CD4-positive, CD25-positive, alpha-beta regulatory T cell (primary cell): Measurements from ENCODE around the gene SEMA3G. TPM values are rescaled to one million over a fixed set of nuclear protein-coding genes. Genes with fewer than 3 reads are reported as not detected.

ENCODE experiments used
- ATAC-seq, 2 donors: fragments of 150-1000 bp; cut with Tn5 transposase; one replicate each; pipeline ENCODE4 v1.10.0; 2021; ENCODE audit warnings: low read depth in 2 of 2, moderate number of reproducible peaks in 2 of 2, moderate library complexity in 1 of 2
- DNase-seq, 3 donors: peaks; one replicate each; pipeline versions ENCODE4 v3.0.0 to v3.0.0-alpha.2; 2012 to 2022; ENCODE audit warnings: mixed read lengths in 1 of 3
- H3K27ac ChIP-seq: one replicate; pipeline ENCODE4 v1.7.0; 2013; ENCODE audit warnings: mild to moderate bottlenecking, low read length; ENCODE audit not compliant: insufficient read depth, poor library complexity, severe bottlenecking
- H3K27me3 ChIP-seq: one replicate; pipeline ENCODE4 v1.7.0; 2013; ENCODE audit warnings: low read length; ENCODE audit not compliant: control insufficient read depth, insufficient read depth
- H3K36me3 ChIP-seq: one replicate; pipeline ENCODE4 v1.7.0; 2013; ENCODE audit warnings: mild to moderate bottlenecking, low read length, moderate library complexity; ENCODE audit not compliant: control insufficient read depth, insufficient read depth
- H3K4me1 ChIP-seq: 2 replicates; pipeline ENCODE4 v1.7.0; 2013; ENCODE audit warnings: mild to moderate bottlenecking, low read length; ENCODE audit not compliant: insufficient read depth, control insufficient read depth, poor library complexity, severe bottlenecking
- H3K4me3 ChIP-seq: one replicate; pipeline ENCODE4 v1.7.0; 2013; ENCODE audit warnings: low read depth, mild to moderate bottlenecking, low read length, moderate library complexity
- H3K9me3 ChIP-seq, 2 experiments: 1 replicate in 1 of 2; 2 replicates in 1 of 2; pipeline ENCODE4 v1.7.0; 2013; ENCODE audit warnings: low read length in 2 of 2, mild to moderate bottlenecking in 1 of 2, moderate library complexity in 1 of 2; ENCODE audit not compliant: control insufficient read depth in 2 of 2
- H3K27ac Mint-ChIP-seq, 3 donors: one replicate each; pipeline ENCODE4 v1.8.0; 2020 to 2022; ENCODE audit warnings: mild to moderate bottlenecking in 3 of 3, mixed read lengths in 3 of 3, moderate library complexity in 2 of 3
- H3K27me3 Mint-ChIP-seq: one replicate; pipeline ENCODE4 v1.8.0; 2022; ENCODE audit warnings: mild to moderate bottlenecking, mixed read lengths
- H3K36me3 Mint-ChIP-seq: one replicate; pipeline ENCODE4 v1.8.0; 2020; ENCODE audit warnings: mixed read lengths
- H3K4me1 Mint-ChIP-seq, 4 donors: one replicate each; pipeline ENCODE4 v1.8.0; 2020 to 2022; ENCODE audit warnings: mixed read lengths in 4 of 4, mild to moderate bottlenecking in 1 of 4
- H3K4me3 Mint-ChIP-seq, 4 donors: one replicate each; pipeline ENCODE4 v1.8.0; 2020 to 2022; ENCODE audit warnings: mild to moderate bottlenecking in 4 of 4, mixed read lengths in 4 of 4, moderate library complexity in 3 of 4
- H3K9me3 Mint-ChIP-seq, 7 donors: one replicate each; pipeline ENCODE4 v1.8.0; 2020 to 2022; ENCODE audit warnings: mixed read lengths in 7 of 7, mild to moderate bottlenecking in 3 of 7, moderate library complexity in 2 of 7
- polyA plus RNA-seq, 4 donors: library from polyadenylated mRNA; unstranded; fragments of 300-500 nt; fragmentation: Illumina TruSeq; gene quantifications; one replicate each; pipeline ENCODE4 v1.2.3, GENCODE V29; 2021
- total RNA-seq: library from RNA; stranded (reverse); gene quantifications from one replicate; pipeline ENCODE4 v1.2.3, GENCODE V29; 2022

The SEMA3G gene
- total and polyA plus RNA-seq, 5 donors from 2014 or later, result 3.2 to 33.1 (median 3.7) TPM

DNA sequence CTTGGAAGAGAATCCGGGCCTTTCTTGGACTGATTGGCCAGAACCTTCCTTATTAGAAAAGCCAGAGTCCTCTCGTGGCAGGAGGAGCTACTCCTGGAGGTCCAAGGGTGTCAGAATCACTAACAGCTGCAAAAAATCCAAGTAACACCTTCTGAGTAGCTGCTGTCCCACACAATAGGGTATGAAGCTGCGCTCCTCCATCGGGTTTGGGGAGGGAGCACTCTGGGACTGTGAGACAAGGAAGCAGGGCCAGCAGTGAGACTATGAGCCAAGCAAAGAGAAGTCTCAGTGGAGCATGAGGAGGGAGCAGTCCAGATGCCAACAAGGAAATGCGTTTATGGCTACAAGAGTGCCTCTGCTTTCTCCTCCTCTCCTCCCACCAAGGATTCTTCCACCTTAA lies 21.7 kb downstream of the SEMA3G start:
- Mint-ChIP-seq H3K4me1 (peaks cover 0 to 5% (median 0%) of the 10 kb centered on the region in 4 donors), H3K27me3 (no peaks in the 10 kb centered on the region), H3K4me3 (no peak overlapping the region), H3K9me3 (no peaks in the 10 kb centered on the region), H3K36me3 (peaks cover 11% of the 10 kb centered on the region), H3K27ac (peak overlapping the region in 1 of 3 donors; percentile 51)
- Histone ChIP-seq H3K9me3 (no peaks in the 10 kb centered on the region), H3K4me3 (no peak overlapping the region), H3K27me3 (no peaks in the 10 kb centered on the region), H3K4me1 (no peaks in the 10 kb centered on the region), H3K36me3 (peaks cover 10% of the 10 kb centered on the region), H3K27ac (no peak overlapping the region)
- DNase-seq, result no peak
- ATAC-seq, result no peak

DNA sequence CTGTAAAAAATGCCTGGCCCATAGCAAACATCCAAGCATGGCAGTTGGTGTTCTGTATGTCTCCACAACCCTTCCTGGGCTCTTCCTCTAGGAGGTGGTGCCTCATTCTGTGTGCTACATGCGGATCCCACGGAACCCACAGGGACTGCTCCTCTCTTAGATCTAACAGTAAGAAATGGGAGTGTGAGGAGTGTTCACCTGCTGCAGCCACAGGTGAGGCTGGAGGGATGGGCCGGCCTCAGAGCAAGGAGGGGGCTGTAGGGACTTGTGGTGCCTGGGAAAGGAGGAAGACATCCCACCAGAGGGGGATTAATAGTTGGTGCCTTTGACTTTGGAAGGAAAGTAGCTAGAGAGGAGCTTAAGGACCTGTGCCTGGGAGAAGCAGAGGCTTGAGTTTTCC lies 22.2 kb downstream of the SEMA3G start:
- Mint-ChIP-seq H3K4me1 (peaks cover 0 to 6% (median 2%) of the 10 kb centered on the region in 4 donors), H3K27me3 (no peaks in the 10 kb centered on the region), H3K4me3 (no peak overlapping the region), H3K36me3 (peaks cover 12% of the 10 kb centered on the region), H3K9me3 (no peaks in the 10 kb centered on the region), H3K27ac (peak overlapping the region in 1 of 3 donors; percentile 72)
- H3K36me3 ChIP-seq, result peaks cover 10% of the 10 kb centered on the region
- H3K27ac ChIP-seq, result no peak overlapping the region
- no peaks in the 10 kb centered on the region for H3K9me3 ChIP-seq
- DNase-seq (no peak), ATAC-seq (no peak)
- H3K27me3 ChIP-seq, result no peaks in the 10 kb centered on the region
- H3K4me1 ChIP-seq, result no peaks in the 10 kb centered on the region
- no peak overlapping the region for H3K4me3 ChIP-seq

DNA sequence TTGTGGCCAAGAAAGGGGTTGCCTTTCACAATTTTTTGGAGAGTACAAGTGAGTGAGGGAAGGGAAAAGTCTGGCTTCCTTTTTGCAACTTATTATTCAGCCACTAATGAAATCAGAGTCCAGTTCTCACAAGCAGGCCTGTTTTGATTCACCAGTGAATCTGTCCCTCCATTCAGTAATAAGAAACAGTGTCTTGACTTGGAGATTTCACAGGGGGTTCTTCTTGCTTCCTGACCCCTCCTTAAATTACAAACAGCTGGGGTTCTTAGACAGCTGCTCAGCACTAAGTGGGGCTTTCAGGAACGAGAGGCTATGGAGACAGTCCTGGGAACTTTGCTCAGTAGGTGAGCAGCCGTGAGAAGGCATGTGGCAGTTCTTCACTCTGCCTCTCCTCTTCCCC lies 24.5 kb downstream of the SEMA3G start:
- no peak for DNase-seq
- H3K27me3 Mint-ChIP-seq, result no peaks in the 10 kb centered on the region
- peaks cover 18% of the 10 kb centered on the region for H3K36me3 Mint-ChIP-seq
- H3K4me3 Mint-ChIP-seq, result no peak overlapping the region
- Histone ChIP-seq H3K36me3 (peaks cover 10% of the 10 kb centered on the region), H3K27ac (no peak overlapping the region), H3K4me1 (no peaks in the 10 kb centered on the region), H3K27me3 (no peaks in the 10 kb centered on the region), H3K4me3 (no peak overlapping the region), H3K9me3 (no peaks in the 10 kb centered on the region)
- H3K4me1 Mint-ChIP-seq, result peaks cover 6 to 14% (median 11%) of the 10 kb centered on the region in 4 donors
- no peak for ATAC-seq
- H3K27ac Mint-ChIP-seq, result no peak overlapping the region
- no peaks in the 10 kb centered on the region for H3K9me3 Mint-ChIP-seq

DNA sequence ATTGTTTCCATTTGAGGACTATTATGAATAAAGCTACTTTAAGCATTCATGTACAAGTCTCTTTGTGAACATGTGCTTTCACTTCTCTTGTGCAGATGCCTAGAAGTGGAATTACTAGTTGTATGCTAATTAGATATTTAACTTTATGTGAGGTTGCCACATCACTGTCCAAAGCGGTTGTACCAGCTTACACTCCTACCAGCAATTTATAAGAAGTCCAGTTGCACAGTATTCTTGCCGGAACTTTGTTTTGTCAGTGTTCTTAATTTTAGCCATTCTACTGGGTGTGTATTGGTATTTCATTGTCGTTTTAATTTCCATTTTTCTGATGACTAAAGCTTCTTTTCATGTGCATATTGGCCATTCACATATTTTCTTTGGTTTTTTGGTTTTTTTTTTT lies 29.1 kb downstream of the SEMA3G start:
- H3K36me3 Mint-ChIP-seq, result peaks cover 15% of the 10 kb centered on the region
- no peak overlapping the region for H3K27ac ChIP-seq
- no peaks in the 10 kb centered on the region for H3K9me3 Mint-ChIP-seq

DNA sequence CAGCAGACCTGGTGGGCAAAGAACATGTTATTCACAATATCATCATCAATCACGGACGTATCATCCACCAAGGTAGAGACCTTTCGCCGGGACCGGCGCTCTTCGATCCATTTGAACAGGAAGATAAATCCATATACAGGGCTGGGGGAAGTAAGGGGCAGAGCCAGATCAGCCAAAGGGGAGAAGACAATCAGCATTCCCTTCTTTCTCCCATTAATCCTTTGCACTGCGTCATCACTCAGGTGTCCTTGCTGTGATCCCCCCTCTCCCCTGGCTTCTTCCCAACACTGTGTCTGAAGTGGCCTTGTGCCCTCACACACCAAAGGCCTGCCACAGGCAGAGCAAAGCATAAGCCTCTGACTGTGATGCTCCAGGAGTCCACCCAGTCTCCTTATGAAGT lies 36.4 kb downstream of the SEMA3G start:
- Mint-ChIP-seq H3K4me3 (peak overlapping the region; percentile 34 to 96 (median 96)), H3K27ac (peak overlapping the region; percentile 52 to 98 (median 96)), H3K4me1 (peaks cover 21 to 50% (median 28%) of the 10 kb centered on the region in 4 donors), H3K9me3 (no peaks in the 10 kb centered on the region), H3K36me3 (peaks cover 28% of the 10 kb centered on the region), H3K27me3 (no peaks in the 10 kb centered on the region)
- DNase-seq (no peak), ATAC-seq (no peak)
- Histone ChIP-seq H3K4me3 (no peak overlapping the region), H3K9me3 (no peaks in the 10 kb centered on the region), H3K36me3 (peaks cover 46% of the 10 kb centered on the region), H3K27ac (peak overlapping the region; percentile 94), H3K27me3 (no peaks in the 10 kb centered on the region), H3K4me1 (peaks cover 34% of the 10 kb centered on the region)

More for the DNA sequence above, 29.1 kb downstream of the SEMA3G start:
- Mint-ChIP-seq H3K27me3 (no peaks in the 10 kb centered on the region), H3K4me3 (peak overlapping the region in 2 of 4 donors; percentile 17 to 36), H3K27ac (no peak overlapping the region), H3K4me1 (peaks cover 29 to 46% (median 32%) of the 10 kb centered on the region in 4 donors)
- no peaks in the 10 kb centered on the region for H3K27me3 ChIP-seq
- no peak overlapping the region for H3K4me3 ChIP-seq
- H3K36me3 ChIP-seq, result peaks cover 10% of the 10 kb centered on the region
- no peak for DNase-seq
- peaks cover 17% of the 10 kb centered on the region for H3K4me1 ChIP-seq
- ATAC-seq, result no peak
- no peaks in the 10 kb centered on the region for H3K9me3 ChIP-seq

DNA sequence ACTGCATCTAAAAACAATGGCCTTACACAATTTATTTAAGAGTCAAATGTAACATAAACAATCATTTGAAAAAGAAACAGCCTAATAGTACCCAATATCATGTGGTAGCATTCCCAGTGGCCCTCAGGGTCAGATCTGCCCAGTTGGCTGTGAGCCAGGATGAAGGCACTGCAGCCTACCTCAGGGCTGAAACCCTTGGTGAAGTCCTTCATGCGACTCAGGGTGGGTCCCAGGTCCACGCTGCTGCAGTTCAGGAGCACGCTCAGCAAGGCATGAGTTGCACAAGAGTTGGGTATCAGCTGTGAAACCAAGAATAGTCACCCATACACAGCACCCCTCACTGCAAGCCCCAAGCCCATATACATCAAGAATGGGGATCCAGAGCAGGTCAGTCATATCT lies 37.1 kb downstream of the SEMA3G start:
- DNase-seq, result no peak
- Mint-ChIP-seq H3K27me3 (no peaks in the 10 kb centered on the region), H3K27ac (peak overlapping the region; percentile 54 to 98 (median 96)), H3K9me3 (no peaks in the 10 kb centered on the region), H3K4me1 (peaks cover 15 to 43% (median 23%) of the 10 kb centered on the region in 4 donors), H3K4me3 (peak overlapping the region; percentile 34 to 96 (median 96)), H3K36me3 (peaks cover 33% of the 10 kb centered on the region)
- no peak for ATAC-seq
- Histone ChIP-seq H3K9me3 (no peaks in the 10 kb centered on the region), H3K27me3 (no peaks in the 10 kb centered on the region), H3K36me3 (peaks cover 53% of the 10 kb centered on the region), H3K4me1 (peaks cover 34% of the 10 kb centered on the region), H3K4me3 (no peak overlapping the region), H3K27ac (no peak overlapping the region)

DNA sequence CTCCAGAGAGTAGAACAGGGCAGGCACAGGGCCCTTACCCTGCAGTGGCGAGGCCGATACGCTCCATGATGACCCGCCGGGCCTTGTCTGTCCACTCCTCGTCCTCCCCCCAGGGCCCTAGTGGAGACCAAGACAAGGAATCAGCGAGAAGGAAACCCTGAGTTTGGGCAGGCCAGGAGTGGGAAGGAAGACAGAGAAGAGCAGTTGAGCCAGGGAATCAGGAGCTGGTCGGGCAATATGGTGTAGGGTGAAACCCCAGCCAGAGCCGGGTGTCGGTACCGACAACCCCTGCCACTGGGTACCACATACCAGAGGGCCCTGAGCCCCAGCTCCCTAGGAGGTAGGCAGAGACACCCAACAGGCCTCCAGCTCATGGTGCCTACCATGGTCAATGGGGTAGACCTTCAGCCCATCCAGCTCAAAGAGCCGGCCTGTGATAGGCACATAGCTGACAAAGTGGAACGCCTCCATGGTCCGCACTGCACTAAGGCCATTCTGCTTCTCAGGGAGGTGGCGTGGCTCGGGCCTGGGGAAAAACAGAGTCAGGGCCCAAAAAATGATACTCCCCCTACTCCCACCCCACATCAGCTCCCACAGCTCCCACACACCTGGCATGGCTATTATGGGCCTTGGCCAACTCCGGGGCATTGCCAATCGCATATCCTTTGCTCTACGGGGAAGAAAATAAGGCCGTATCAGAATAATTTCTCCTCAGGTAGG lies 38.0 kb downstream of the SEMA3G start:
- Mint-ChIP-seq H3K4me1 (peaks cover 7 to 35% (median 16%) of the 10 kb centered on the region in 4 donors), H3K4me3 (peak overlapping the region in 3 of 4 donors; percentile 8 to 51 (median 49)), H3K36me3 (peaks cover 39% of the 10 kb centered on the region), H3K9me3 (no peaks in the 10 kb centered on the region), H3K27ac (peak overlapping the region in 2 of 3 donors; percentile 25 to 98), H3K27me3 (no peaks in the 10 kb centered on the region)
- ATAC-seq (no peak), DNase-seq (no peak)
- Histone ChIP-seq H3K9me3 (no peaks in the 10 kb centered on the region), H3K36me3 (peaks cover 61% of the 10 kb centered on the region), H3K27me3 (no peaks in the 10 kb centered on the region), H3K4me1 (peaks cover 28% of the 10 kb centered on the region), H3K4me3 (no peak overlapping the region), H3K27ac (no peak overlapping the region)

DNA sequence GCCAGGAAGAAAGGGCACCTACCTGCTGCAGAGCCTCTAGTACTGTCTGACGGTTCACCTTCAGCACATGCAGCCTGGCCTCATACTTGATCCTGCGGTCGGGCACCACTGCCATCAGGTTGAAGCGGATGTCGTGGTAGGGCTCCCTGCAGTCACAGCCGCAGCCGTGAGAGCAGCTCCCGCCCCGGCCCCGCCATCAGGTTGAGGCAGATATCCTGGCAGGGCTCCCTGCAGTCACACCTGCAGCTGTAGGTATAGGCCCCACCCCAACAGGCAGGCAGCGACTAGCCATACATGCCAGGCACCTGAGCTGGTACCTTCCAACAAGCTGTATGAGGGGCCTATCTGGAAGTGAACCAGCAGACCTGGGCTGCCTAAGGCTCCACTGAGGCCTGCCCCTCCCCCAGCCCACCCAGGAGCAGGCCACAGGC lies 38.7 kb downstream of the SEMA3G start:
- DNase-seq, result no peak
- Mint-ChIP-seq H3K9me3 (no peaks in the 10 kb centered on the region), H3K4me3 (peak overlapping the region in 1 of 4 donors; percentile 49), H3K27ac (peak overlapping the region in 1 of 3 donors; percentile 25), H3K27me3 (no peaks in the 10 kb centered on the region), H3K4me1 (peaks cover 5 to 28% (median 12%) of the 10 kb centered on the region in 4 donors), H3K36me3 (peaks cover 39% of the 10 kb centered on the region)
- Histone ChIP-seq H3K27me3 (no peaks in the 10 kb centered on the region), H3K4me1 (peaks cover 21% of the 10 kb centered on the region), H3K36me3 (peaks cover 68% of the 10 kb centered on the region), H3K27ac (no peak overlapping the region), H3K4me3 (no peak overlapping the region), H3K9me3 (no peaks in the 10 kb centered on the region)
- no peak for ATAC-seq
